Lung (tissue), 12 donors: ENCODE measurements around the gene ZFP92. TPM values are rescaled to one million over a fixed set of nuclear protein-coding genes. Genes with fewer than 3 reads are reported as not detected.

Experiments
- ATAC-seq: fragments of 200-7000 bp; cut with Tn5 transposase; one replicate; pipeline ENCODE4 v1.9.1; 2020; ENCODE audit warnings: moderate number of reproducible peaks; ENCODE audit not compliant: insufficient read depth, low FRiP score
- DNase-seq, 3 donors: peaks; one replicate each; pipeline ENCODE4 v3.0.0-alpha.2; 2013 to 2017
- H3K27ac ChIP-seq, 2 donors: one replicate each; pipeline ENCODE4 v1.5.1; 2013; ENCODE audit warnings: mild to moderate bottlenecking in 2 of 2, moderate library complexity in 2 of 2, control low read depth in 1 of 2, inconsistent platforms in 1 of 2, low read depth in 1 of 2, low read length in 1 of 2
- H3K27me3 ChIP-seq, 3 donors: one replicate each; pipeline ENCODE4 v1.5.1; 2013; ENCODE audit warnings: low read length in 2 of 3; ENCODE audit not compliant: control insufficient read depth in 3 of 3, insufficient read depth in 3 of 3
- H3K36me3 ChIP-seq, 4 donors: one replicate each; pipeline ENCODE4 v1.5.1; 2013; ENCODE audit warnings: low read length in 4 of 4, mild to moderate bottlenecking in 1 of 4, moderate library complexity in 1 of 4; ENCODE audit not compliant: control insufficient read depth in 4 of 4, insufficient read depth in 4 of 4
- H3K4me1 ChIP-seq, 5 donors: one replicate each; pipeline ENCODE4 v1.5.1; 2013; ENCODE audit warnings: low read length in 5 of 5, mild to moderate bottlenecking in 2 of 5, moderate library complexity in 1 of 5; ENCODE audit not compliant: control insufficient read depth in 5 of 5, insufficient read depth in 5 of 5
- H3K4me3 ChIP-seq: one replicate; pipeline ENCODE4 v1.5.1; 2013; ENCODE audit warnings: mild to moderate bottlenecking, control low read depth, moderate library complexity
- H3K9ac ChIP-seq, 2 donors: one replicate each; pipeline ENCODE4 v1.5.1; 2013; ENCODE audit warnings: low read length in 2 of 2, control low read depth in 1 of 2; ENCODE audit not compliant: insufficient read depth in 1 of 2
- H3K9me3 ChIP-seq, 4 donors: one replicate each; pipeline ENCODE4 v1.5.1; 2013; ENCODE audit warnings: low read length in 3 of 4, mild to moderate bottlenecking in 1 of 4, moderate library complexity in 1 of 4; ENCODE audit not compliant: control insufficient read depth in 4 of 4, insufficient read depth in 3 of 4
- WGBS, 2 donors: extraction: QIAGEN DNeasy Blood & Tissue Kit; methylation state at CpG; one replicate each; pipeline ENCODE4 v1.1.7; 2013; 5-methylcytosine and 5-hydroxymethylcytosine counted together
- polyA plus RNA-seq, 2 donors: library from polyadenylated mRNA; stranded (reverse); fragments of 200-250 nt; gene quantifications; one replicate each; pipeline ENCODE4 v1.2.1, GENCODE V29; 2013
- total RNA-seq, 2 donors: library from RNA; depleted of rRNA in 1 of 2; stranded (reverse); fragments of >200 nt in 1 of 2; gene quantifications; one replicate each; pipeline ENCODE4 v1.2.1, GENCODE V29; 2014 to 2021
- TF ChIP-seq, protein P1 (sequence below): IDR thresholded peaks from 2 replicates; pipeline ENCODE4 v1.5.1; 2012; ENCODE audit warnings: mild to moderate bottlenecking; ENCODE audit errors: control extremely low read depth, extremely low read depth
- donor health status: control.
- donor health status: control.
- donor health status: Bipolar disorder and iron deficiency.
- donor health status: healthy.
- donor health status: DM: yes; HTN: yes; CAD: no.

ZFP92 gene
- total and polyA plus RNA-seq, 4 donors: 0.69 to 3.6 (median 1.5) TPM

GRCh38 chrX:153408871-153409351, 2.4 kb upstream of the ZFP92 start:
- TF ChIP-seq, protein P1, sequence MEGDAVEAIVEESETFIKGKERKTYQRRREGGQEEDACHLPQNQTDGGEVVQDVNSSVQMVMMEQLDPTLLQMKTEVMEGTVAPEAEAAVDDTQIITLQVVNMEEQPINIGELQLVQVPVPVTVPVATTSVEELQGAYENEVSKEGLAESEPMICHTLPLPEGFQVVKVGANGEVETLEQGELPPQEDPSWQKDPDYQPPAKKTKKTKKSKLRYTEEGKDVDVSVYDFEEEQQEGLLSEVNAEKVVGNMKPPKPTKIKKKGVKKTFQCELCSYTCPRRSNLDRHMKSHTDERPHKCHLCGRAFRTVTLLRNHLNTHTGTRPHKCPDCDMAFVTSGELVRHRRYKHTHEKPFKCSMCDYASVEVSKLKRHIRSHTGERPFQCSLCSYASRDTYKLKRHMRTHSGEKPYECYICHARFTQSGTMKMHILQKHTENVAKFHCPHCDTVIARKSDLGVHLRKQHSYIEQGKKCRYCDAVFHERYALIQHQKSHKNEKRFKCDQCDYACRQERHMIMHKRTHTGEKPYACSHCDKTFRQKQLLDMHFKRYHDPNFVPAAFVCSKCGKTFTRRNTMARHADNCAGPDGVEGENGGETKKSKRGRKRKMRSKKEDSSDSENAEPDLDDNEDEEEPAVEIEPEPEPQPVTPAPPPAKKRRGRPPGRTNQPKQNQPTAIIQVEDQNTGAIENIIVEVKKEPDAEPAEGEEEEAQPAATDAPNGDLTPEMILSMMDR: no peak
- no peaks in the 10 kb centered on the region for H3K36me3 ChIP-seq
- no peak overlapping the region for H3K4me3 ChIP-seq
- H3K27ac ChIP-seq: no peak overlapping the region
- ATAC-seq (no peak), DNase-seq (no peak)
- 80 to 85% methylated on average over 6 to 12 of the region's 12 CpGs for WGBS, 2 donors
- no peaks in the 10 kb centered on the region for H3K27me3 ChIP-seq
- H3K9me3 ChIP-seq: no peaks in the 10 kb centered on the region
- peaks cover 0 to 5% (median 0%) of the 10 kb centered on the region in 5 donors for H3K4me1 ChIP-seq
- H3K9ac ChIP-seq: no peak overlapping the region

DNA sequence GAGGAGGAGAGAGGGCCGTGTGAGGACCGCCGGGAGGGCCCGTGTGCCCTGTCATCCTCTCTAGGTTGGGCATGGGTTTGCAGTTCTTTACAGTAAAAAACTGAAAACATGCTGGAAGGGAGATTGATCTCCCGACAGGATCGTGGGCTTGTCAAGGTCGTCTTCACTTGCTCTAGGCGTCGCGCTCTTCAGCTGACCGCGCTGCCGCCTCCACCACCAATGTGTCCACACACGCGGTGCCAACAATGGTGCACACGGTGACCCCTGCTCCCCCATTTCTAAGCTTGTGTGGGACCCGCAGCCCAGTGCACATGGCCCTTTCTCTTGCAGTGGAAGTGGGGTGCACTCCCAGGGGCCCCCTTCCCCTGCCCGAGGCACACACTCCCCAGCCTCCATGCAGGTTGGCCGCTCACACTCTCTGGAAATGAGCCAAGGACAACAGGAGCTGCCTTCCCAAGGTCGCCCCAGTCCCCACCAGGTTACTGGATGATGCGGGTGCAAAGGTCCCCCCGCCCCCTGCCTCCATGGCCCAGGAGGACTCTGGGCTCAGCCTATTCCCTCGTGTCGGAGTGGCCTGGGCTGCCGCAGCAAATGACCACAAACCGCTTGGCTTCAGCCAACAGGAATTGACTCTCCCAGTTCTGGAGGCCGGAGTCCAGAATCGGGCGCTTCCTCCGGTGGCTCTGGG, 1.7 kb upstream of the ZFP92 start:
- WGBS, 2 donors: 87 to 95% methylated on average over 13 to 30 of the region's 30 CpGs
- Histone ChIP-seq H3K4me1 (peaks cover 0 to 5% (median 0%) of the 10 kb centered on the region in 5 donors), H3K9me3 (no peaks in the 10 kb centered on the region), H3K4me3 (no peak overlapping the region), H3K27me3 (no peaks in the 10 kb centered on the region), H3K36me3 (no peaks in the 10 kb centered on the region), H3K27ac (no peak overlapping the region), H3K9ac (no peak overlapping the region)
- DNase-seq: no peak
- TF ChIP-seq, protein P1: no peak
- no peak for ATAC-seq

DNA sequence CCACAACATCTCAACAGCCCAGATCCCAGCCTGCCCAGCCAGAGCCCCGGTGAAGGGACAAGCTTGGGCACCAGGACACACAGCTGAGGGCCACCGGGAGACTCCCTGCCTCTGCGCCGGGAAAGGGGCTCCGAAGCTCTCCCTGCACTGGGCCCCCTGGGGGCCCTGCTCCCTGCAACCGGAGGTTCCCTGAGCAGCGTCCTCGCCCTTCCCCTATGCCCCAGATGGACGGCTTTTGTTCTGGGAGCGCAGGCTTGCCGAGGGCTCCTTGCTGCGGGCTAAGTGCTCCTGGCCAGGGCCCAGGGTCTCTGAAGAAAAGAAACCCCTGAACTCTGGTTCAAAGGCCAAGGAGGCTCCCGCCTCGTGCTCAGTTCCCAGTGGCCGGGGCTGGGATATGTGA, 899 bp upstream of the ZFP92 start:
- WGBS, 2 donors: 84 to 89% methylated on average over 10 to 15 of the region's 15 CpGs

More for the DNA sequence above, 899 bp upstream of the ZFP92 start:
- Histone ChIP-seq H3K27ac (no peak overlapping the region), H3K9me3 (no peaks in the 10 kb centered on the region), H3K9ac (no peak overlapping the region), H3K27me3 (no peaks in the 10 kb centered on the region), H3K4me3 (no peak overlapping the region), H3K4me1 (peaks cover 0 to 5% (median 0%) of the 10 kb centered on the region in 5 donors), H3K36me3 (no peaks in the 10 kb centered on the region)
- ATAC-seq (no peak), DNase-seq (no peak)
- TF ChIP-seq, protein P1: no peak
